ENCODE results near the gene TET1.
"Not testable (repeated sequence)": the region's sequence is repeated elsewhere in the genome, so short reads cannot be mapped to it uniquely, and the experiment has no call there.

TET1 gene

DNA sequence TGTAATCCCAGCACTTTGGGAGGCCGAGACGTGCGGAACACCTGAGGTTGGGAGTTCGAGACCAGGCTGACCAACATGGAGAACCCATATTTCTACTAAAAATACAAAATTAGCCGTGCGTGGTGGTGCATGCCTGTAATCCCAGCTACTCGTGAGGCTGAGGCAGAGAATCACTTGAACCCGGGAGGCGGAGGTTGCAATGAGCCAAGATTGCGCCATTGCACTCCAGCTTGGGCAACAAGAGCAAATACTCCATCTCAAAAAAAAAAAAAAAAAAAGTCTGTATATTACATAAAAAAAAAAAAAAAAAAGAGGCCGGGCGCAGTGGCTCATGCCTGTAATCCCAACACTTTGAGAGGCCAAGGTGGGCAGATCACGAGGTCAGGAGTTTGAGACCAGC lies 152.9 kb downstream of the TET1 start:
- DNase-seq (ENCODE audit: low read depth): not testable (repeated sequence)

GRCh38 chr10:68717435-68717834 lies 157.3 kb downstream of the TET1 start:
- DNase-seq (ENCODE audit: low read depth): no peak

GRCh38 chr10:68720793-68721672 lies 160.9 kb downstream of the TET1 start, which contains the start of gene CCAR1:
CCAR1 (plus strand) TSS chr10:68721239; CDS start chr10:68722505, 1,266 bp downstream.
- DNase-seq (ENCODE audit: low read depth): peak; percentile 95

GRCh38 chr10:68721673-68722335 lies 161.7 kb downstream of the TET1 start:
- no peak for DNase-seq (ENCODE audit: low read depth)

DNA sequence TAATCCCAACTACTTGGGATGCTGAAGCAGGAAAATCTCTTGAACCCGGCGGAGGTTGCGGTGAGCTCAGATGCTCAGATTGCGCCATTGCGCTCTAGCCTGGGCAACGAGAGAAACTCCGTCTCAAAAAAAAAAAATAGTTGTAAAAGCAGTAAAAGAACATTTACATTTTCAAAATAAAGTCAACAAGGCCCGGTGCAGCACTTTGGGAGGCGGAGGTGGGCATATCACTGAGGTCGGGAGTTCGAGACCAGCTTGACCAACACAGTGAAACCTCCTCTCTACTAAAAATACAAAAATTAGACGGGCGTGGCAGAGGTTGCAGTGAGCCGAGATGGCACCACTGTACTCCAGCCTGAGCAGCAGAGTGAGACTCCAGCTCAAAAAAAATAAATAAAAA lies 164.9 kb downstream of the TET1 start:
- DNase-seq (ENCODE audit: low read depth): no peak

DNA sequence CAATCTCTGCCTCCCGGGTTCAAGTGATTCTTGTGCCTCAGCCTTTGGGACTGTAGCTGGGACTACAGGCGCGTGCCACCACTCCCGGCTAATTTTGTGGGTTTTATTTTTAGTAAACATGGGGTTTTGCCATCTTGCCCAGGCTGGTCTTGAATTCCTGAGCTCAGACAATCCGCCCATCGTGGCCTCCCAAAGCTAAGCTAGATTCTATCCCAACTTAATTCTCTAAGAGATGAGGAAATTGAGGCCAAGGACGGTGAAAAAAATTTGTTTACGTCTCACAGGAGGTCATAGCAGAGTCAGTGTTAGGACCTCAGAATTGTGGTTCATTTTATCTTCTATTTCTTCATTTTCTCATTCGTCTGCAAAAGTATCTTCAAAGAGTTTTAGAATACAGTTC lies 167.0 kb downstream of the TET1 start:
- no peak for DNase-seq (ENCODE audit: low read depth)

- DNase-seq (ENCODE audit: low read depth): no peak
Observed at GRCh38 chr10:68732651-68733050, 172.5 kb downstream of the TET1 start.

DNA sequence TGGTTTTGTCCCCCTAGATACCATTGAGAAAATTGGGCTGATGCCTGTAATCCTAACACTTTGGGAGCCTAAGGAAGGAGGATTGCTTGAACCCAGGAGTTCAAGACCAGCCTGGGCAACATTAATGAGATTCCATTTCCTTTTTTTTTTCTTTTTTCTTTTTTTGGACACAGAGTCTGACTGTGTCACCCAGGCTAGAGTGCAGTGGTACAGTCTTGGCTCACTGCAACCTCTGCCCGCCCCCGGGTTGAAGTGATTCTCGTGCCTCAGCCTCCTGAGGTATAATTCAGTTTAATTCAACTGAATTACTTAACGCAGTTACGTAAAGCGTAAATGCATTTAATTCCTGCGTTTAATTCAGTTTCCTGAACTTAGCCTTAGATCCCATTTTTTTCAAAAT lies 174.2 kb downstream of the TET1 start:
- DNase-seq (ENCODE audit: low read depth): no peak

DNA sequence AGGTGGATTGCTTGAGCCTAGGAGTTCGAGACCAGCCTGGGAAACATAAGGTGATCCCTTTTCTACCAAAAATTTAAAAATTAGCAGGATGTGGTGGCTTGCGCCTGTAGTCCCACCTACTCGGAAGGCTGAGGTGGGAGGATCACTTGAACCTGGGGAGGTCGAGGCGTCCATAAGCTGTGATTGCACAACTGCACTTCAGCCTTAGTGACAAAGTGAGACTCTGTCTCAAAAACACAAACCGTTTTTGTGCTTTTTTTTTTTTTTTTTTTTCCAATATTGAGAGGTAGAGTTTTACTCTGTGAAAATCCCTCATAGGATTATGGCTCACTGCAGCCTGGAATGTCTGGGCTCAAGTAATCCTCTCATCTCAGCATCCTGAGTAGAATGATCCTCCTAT lies 175.0 kb downstream of the TET1 start:
- no peak for DNase-seq (ENCODE audit: low read depth)

DNA sequence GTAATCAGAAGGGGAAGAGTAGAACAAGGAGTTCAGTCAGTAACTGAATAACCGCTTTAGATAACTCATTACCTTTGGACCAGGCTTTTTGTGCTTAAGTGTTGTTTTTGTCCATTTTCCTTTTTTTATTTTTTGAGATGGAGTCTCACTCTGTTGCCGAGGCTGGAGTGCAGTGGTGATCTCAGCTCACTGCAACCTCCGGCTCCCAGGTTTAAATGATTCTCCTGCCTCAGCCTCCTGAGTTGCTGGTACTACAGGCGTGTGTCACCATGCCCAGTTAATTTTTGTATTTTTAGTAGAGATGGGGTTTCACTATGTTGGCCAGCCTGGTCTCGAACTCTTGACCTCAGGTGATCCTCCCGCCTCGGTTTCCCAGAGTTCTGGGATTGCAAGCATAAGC lies 175.6 kb downstream of the TET1 start:
- not testable (repeated sequence) for DNase-seq (ENCODE audit: low read depth)

DNA sequence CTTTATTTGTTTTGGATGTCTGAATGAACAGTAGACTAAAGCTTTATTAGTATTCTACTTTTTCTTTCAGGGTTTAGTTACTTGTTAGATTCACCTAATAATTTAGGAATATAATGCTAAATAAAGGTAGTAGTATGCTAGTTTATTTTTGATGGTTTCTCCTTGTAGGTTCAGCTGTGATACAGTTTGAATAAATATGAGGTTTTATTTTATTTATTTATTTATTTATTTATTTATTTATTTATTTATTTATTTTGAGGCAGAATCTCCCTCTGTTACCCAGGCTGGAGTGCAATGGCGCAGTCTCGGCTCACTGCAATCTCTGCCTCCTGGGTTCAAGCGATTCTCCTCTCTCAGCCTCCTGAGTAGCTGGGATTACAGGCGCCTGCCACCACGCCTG lies 180.5 kb downstream of the TET1 start:
- not testable (repeated sequence) for DNase-seq (ENCODE audit: low read depth)

GRCh38 chr10:68742397-68742796 lies 182.3 kb downstream of the TET1 start:
- no peak for DNase-seq (ENCODE audit: low read depth)
